Stomach (tissue), 4 donors: ENCODE data around the gene NUMA1.

ENCODE experiments used
- CTCF ChIP-seq, 7 experiments: fragments of 450-650 bp in 4 of 7; fragments of 200-600 bp in 3 of 7; sonication (generic) in 3 of 7; IDR thresholded peaks; one replicate each; pipeline ENCODE4 v1.5.1; 2016 to 2019; ENCODE audit warnings: antibody characterized with exemption in 7 of 7, control low read depth in 2 of 7, mild to moderate bottlenecking in 1 of 7
- EP300 ChIP-seq: sonication (generic); formaldehyde crosslinking; IDR thresholded peaks from one replicate; pipeline ENCODE4 v1.6.1; 2017; ENCODE audit warnings: antibody characterized with exemption
- POLR2A ChIP-seq, 4 donors: fragments of 450-650 bp; IDR thresholded peaks; one replicate each; pipeline ENCODE4 v1.6.1; 2016; ENCODE audit warnings: antibody characterized with exemption in 4 of 4, control low read depth in 2 of 4, mild to moderate bottlenecking in 1 of 4, moderate library complexity in 1 of 4

DNA sequence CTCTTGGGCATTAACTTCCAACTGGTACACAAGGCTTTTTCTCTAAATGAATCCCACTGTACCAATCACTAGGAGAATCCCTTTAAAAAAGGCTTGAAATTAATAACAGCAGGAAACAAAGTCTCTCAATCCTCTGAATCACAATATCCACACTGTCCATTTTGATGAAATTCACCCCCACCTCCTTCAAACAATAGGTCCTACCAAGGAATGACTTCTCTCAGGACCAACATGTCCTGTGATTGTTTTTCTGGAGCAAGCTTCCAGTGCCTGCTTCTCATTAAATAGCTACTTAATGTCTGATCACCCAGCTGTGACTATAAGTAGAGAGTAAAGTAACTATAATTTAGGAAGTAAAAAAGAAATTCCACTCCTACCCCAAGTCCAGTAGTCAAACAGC, 13.1 kb downstream of the NUMA1 start:
- TF ChIP-seq POLR2A (IDR thresholded peaks at IDR 0.05) (no peak), CTCF (IDR thresholded peaks at IDR 0.05) (no peak), EP300 (no peak)
